HG02678 (cell line): ENCODE measurements around the gene FOXL3.
"Not testable (repeated sequence)": the region's sequence is repeated elsewhere in the genome, so short reads cannot be mapped to it uniquely, and the experiment has no call there.

Experiments used
- ATAC-seq: cut with Tn5 transposase; IDR thresholded peaks from one replicate; pipeline ENCODE4 v1.9.1; 2021; ENCODE audit warnings: mild to moderate bottlenecking, moderate library complexity; ENCODE audit not compliant: unreplicated experiment

FOXL3 gene

GRCh38 chr7:335358-336148 is 45.6 kb downstream of the FOXL3 start:
- no peak for ATAC-seq

DNA sequence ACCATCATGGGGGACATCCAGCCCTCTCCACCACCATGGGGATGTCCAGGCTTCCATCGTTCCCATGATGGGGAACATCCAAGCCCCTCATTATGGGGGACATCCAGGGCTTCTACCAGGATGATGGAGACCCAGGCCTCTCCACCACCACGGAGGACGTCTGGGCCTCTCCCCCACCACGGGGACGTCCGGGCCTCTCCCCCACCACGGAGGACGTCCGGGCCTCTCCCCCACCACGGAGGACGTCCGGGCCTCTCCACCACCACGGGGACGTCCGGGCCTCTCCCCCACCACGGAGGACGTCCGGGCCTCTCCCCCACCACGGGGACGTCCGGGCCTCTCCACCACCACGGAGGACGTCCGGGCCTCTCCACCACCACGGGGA is 46.2 kb downstream of the FOXL3 start:
- ATAC-seq = not testable (repeated sequence)

- ATAC-seq = no peak
Observed at GRCh38 chr7:336810-337566, 47.0 kb downstream of the FOXL3 start.

GRCh38 chr7:337567-337951 is 47.6 kb downstream of the FOXL3 start:
- no peak for ATAC-seq

DNA sequence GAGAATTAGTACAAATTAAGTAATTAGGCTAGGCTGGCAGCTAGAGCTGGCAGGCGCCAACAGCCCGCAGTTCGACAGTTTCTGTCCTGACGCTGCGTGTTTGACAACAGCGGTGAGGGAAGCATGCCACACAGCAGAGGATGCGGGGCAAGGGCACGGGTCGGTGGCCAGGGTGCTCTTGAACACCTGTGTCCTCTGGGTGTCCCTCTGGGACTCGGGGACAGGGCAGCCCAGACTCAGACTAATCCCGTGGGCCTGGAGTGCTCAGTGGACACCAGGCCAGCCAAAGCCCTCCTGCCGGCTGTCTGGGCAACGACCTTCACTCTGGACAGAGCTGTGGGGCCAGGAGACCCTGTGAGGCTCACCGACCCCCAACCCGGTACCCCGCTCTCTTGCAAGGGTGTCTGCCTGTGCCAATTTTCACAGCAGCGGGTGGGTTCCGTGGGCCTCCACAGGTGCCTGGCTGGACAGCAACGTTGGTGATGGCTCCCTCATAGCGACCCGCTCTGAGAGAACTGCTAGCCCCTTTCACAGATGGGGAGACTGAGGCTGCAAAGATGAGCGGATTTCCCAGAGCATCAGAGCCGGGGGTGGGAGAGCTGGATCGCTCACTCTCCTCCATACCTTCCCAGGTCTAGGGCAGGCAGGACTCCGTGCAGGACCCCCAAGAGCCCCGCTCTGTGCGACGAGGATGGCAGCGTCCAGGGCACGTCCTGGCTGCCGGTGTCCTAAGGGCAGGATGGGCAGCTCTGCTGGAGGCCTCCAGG is 48.5 kb downstream of the FOXL3 start:
- ATAC-seq = no peak

- no peak for ATAC-seq
Observed at GRCh38 chr7:339062-339342, 49.0 kb downstream of the FOXL3 start.

GRCh38 chr7:339696-340095 is 49.7 kb downstream of the FOXL3 start:
- no peak for ATAC-seq

DNA sequence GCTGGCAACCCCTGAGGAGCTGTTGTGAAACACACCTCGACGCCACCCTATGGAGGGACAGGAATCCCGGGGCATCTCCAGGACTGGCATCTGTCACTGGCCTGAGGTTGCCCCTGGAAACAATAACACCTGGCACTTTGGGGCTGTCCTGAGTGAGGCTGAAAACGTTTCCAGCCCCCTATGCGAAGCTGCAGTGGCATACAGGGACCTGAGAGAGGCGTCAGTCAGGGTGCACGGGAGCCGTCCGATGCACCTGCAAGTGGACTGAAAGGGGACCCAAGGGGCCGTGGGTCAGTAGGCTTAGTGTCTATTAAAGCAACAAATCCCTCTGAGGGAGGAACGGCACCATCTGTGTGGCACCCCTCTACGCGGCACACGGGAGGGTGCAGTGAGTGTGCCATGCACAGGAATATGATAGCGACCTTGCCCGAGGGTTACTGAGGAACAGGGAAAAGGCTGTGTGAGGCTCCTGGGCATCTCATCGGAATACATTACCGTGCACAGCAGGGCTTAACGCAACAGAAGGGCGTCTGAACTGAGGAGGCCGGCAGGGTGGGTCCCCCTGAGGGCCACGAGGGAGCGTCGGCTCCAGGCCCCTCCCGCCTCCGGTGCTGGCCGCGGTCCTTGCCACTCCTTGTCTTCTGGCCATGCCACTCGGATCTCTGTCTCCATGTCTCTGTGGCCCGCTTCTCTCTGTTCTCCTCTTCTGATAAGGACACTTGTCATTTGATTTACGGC is 50.4 kb downstream of the FOXL3 start:
- no peak for ATAC-seq
